GM11168 (cell line): ENCODE measurements around the gene ZNF800.

Experiments used
- in situ Hi-C: fragments of 300-500 bp; cut with MboI; formaldehyde crosslinking; loops from one replicate; pipeline ENCODE4 v1.12.0; 2022; ENCODE audit warnings: low sequenced_read_pairs; ENCODE audit not compliant: unreplicated experiment

ZNF800 gene

GRCh38 chr7:127349881-127350280 is 42.6 kb downstream of the ZNF800 start:
- in situ Hi-C loops, result no loop called here

- in situ Hi-C loops, result no loop called here
These were observed 44.3 kb downstream of the ZNF800 start for GRCh38 chr7:127348247-127348631.

- in situ Hi-C loops, result no loop called here
These were observed 44.8 kb downstream of the ZNF800 start for GRCh38 chr7:127347567-127348246.

- in situ Hi-C loops, result no loop called here
These were observed 45.8 kb downstream of the ZNF800 start for GRCh38 chr7:127346575-127347256.

- in situ Hi-C loops, result no loop called here
These were observed 49.9 kb downstream of the ZNF800 start for GRCh38 chr7:127342596-127342995.

- in situ Hi-C loops, result no loop called here
These were observed 54.4 kb downstream of the ZNF800 start for GRCh38 chr7:127338122-127338521.

GRCh38 chr7:127337581-127337980 is 54.9 kb downstream of the ZNF800 start:
- in situ Hi-C loops, result no loop called here

GRCh38 chr7:127336458-127336857 is 56.0 kb downstream of the ZNF800 start:
- in situ Hi-C loops, result no loop called here

- in situ Hi-C loops, result no loop called here
These were observed 59.6 kb downstream of the ZNF800 start for GRCh38 chr7:127332880-127333279.

GRCh38 chr7:127330070-127330469 is 62.4 kb downstream of the ZNF800 start:
- in situ Hi-C loops, result no loop called here

- in situ Hi-C loops, result no loop called here
These were observed 69.5 kb downstream of the ZNF800 start for GRCh38 chr7:127322832-127323493.

GRCh38 chr7:127322351-127322750 is 70.2 kb downstream of the ZNF800 start:
- in situ Hi-C loops, result no loop called here

GRCh38 chr7:127320974-127321373 is 71.5 kb downstream of the ZNF800 start:
- in situ Hi-C loops, result no loop called here
